ENCODE measurements around the gene VMP1. TPM values are rescaled to one million over a fixed set of nuclear protein-coding genes. Genes with fewer than 3 reads are reported as not detected.
"Not testable (repeated sequence)": the region's sequence is repeated elsewhere in the genome, so short reads cannot be mapped to it uniquely, and the experiment has no call there.

Gene VMP1
- total RNA-seq, 1 experiment from 2014 or later = 281 TPM

GRCh38 chr17:59786536-59787319 is 79.3 kb downstream of the VMP1 start:
- intact Hi-C loops (cut with micrococcal nuclease; ENCODE audit: unreplicated experiment) (loop anchor here (2.0 kb wide), 1 partner anchor 50 kb away; no protein-coding TSS in a partner anchor), in situ Hi-C loops (cut with HindIII; ENCODE audit: low pct_unique_long_range_greater_than_20kb, low sequenced_read_pairs) (no loop called here)
- Histone ChIP-seq H3K4me3 (ENCODE audit: low read depth in 2 of 2, low read length in 2 of 2) (no peak overlapping the region), H3K27me3 (ENCODE audit: control insufficient read depth, insufficient read depth, low read length) (no peaks in the 10 kb centered on the region), H3K9me3 (ENCODE audit: control insufficient read depth, insufficient read depth, low read depth, low read length) (no peaks in the 10 kb centered on the region), H3K36me3 (ENCODE audit: control insufficient read depth, insufficient read depth, low read length) (no peaks in the 10 kb centered on the region; the same call in 1 of the 2 replicates), H3K4me1 (ENCODE audit: control insufficient read depth, insufficient read depth, low read length) (peaks cover 59% of the 10 kb centered on the region), H3K27ac (ENCODE audit: low read length) (peak overlapping the region; percentile 100)
- CTCF ChIA-PET = interaction anchor here (0.5 to 1.2 kb wide), 2 partner anchors 18 to 33 kb away, joined by 3 to 7 read pairs; no protein-coding TSS in a partner anchor
- DNase-seq (ENCODE audit: low read depth, low spot score) (peak; percentile 94), ATAC-seq (peak; percentile 89)
- POLR2A ChIA-PET = interaction anchor here (0.5 to 1.3 kb wide), 4 partner anchors 18 to 51 kb away, joined by 3 to 9 read pairs (median 7); no protein-coding TSS in a partner anchor
- no TSS peak for BruUV-seq (replicated peaks)
- TF ChIP-seq TCF7L2 (IDR thresholded peaks at IDR 0.05; ENCODE audit: low read depth, low read length) (peak; percentile 75; the same call in 1 of the 2 replicates), POLR2AphosphoS5 (IDR thresholded peaks at IDR 0.05; ENCODE audit: low read depth, low read length) (peak; percentile 90), SIN3A (IDR thresholded peaks at IDR 0.05; ENCODE audit: borderline replicate concordance, insufficient read depth, low read depth, low read length) (no peak)

GRCh38 chr17:59789849-59790248 is 82.4 kb downstream of the VMP1 start:
- Histone ChIP-seq H3K27ac (ENCODE audit: low read length) (peak overlapping the region; percentile 100), H3K4me1 (ENCODE audit: control insufficient read depth, insufficient read depth, low read length) (peaks cover 34% of the 10 kb centered on the region)
- H3K9me3 ChIP-seq (ENCODE audit: control insufficient read depth, insufficient read depth, low read depth, low read length); in situ Hi-C loops (cut with HindIII; ENCODE audit: low pct_unique_long_range_greater_than_20kb, low sequenced_read_pairs); intact Hi-C loops (cut with micrococcal nuclease; ENCODE audit: unreplicated experiment); DNase-seq (ENCODE audit: low read depth, low spot score); BruUV-seq (replicated peaks); POLR2A ChIA-PET; H3K4me3 ChIP-seq (ENCODE audit: low read depth in 2 of 2, low read length in 2 of 2); H3K27me3 ChIP-seq (ENCODE audit: control insufficient read depth, insufficient read depth, low read length); ATAC-seq; H3K36me3 ChIP-seq (ENCODE audit: control insufficient read depth, insufficient read depth, low read length): not testable (repeated sequence)
- CTCF ChIA-PET = interaction anchor here (0.7 kb wide), 1 partner anchor 10 kb away, joined by 4 read pairs; no protein-coding TSS in a partner anchor

- H3K9me3 ChIP-seq (ENCODE audit: control insufficient read depth, insufficient read depth, low read depth, low read length); intact Hi-C loops (cut with micrococcal nuclease; ENCODE audit: unreplicated experiment); ATAC-seq; DNase-seq (ENCODE audit: low read depth, low spot score); H3K27me3 ChIP-seq (ENCODE audit: control insufficient read depth, insufficient read depth, low read length); H3K4me3 ChIP-seq (ENCODE audit: low read depth in 2 of 2, low read length in 2 of 2); CTCF ChIA-PET; H3K36me3 ChIP-seq (ENCODE audit: control insufficient read depth, insufficient read depth, low read length); BruUV-seq (replicated peaks); in situ Hi-C loops (cut with HindIII; ENCODE audit: low pct_unique_long_range_greater_than_20kb, low sequenced_read_pairs): not testable (repeated sequence)
- POLR2A ChIA-PET = interaction anchor here (1.2 kb wide), 1 partner anchor 48 kb away, joined by 4 read pairs; no protein-coding TSS in a partner anchor
- H3K4me1 ChIP-seq (ENCODE audit: control insufficient read depth, insufficient read depth, low read length) = peaks cover 29% of the 10 kb centered on the region
- peak overlapping the region; percentile 100 for H3K27ac ChIP-seq (ENCODE audit: low read length)
Measured at GRCh38 chr17:59790418-59790817, 83.0 kb downstream of the VMP1 start.

- H3K4me3 ChIP-seq (ENCODE audit: low read depth in 2 of 2, low read length in 2 of 2) = no peak overlapping the region
- CTCF ChIA-PET = no interaction called here
- H3K4me1 ChIP-seq (ENCODE audit: control insufficient read depth, insufficient read depth, low read length) = peaks cover 24% of the 10 kb centered on the region
- DNase-seq (ENCODE audit: low read depth, low spot score) (no peak), ATAC-seq (no peak)
- peak overlapping the region; percentile 100 for H3K27ac ChIP-seq (ENCODE audit: low read length)
- no peaks in the 10 kb centered on the region for H3K9me3 ChIP-seq (ENCODE audit: control insufficient read depth, insufficient read depth, low read depth, low read length)
- peaks cover 3% of the 10 kb centered on the region for H3K36me3 ChIP-seq (ENCODE audit: control insufficient read depth, insufficient read depth, low read length)
- intact Hi-C loops (cut with micrococcal nuclease; ENCODE audit: unreplicated experiment) (no loop called here), in situ Hi-C loops (cut with HindIII; ENCODE audit: low pct_unique_long_range_greater_than_20kb, low sequenced_read_pairs) (no loop called here)
- no peak for TF ChIP-seq CTCF (IDR thresholded peaks at IDR 0.05)
- TF ChIP-seq REST (IDR thresholded peaks at IDR 0.05; ENCODE audit: insufficient read depth in 1 of 2, low read depth in 2 of 2, low read length in 1 of 2) = no peak
- no peak for TF ChIP-seq SIN3A (IDR thresholded peaks at IDR 0.05; ENCODE audit: borderline replicate concordance, insufficient read depth, low read depth, low read length)
- TF ChIP-seq TCF7L2 (IDR thresholded peaks at IDR 0.05; ENCODE audit: low read depth, low read length) = no peak
- TF ChIP-seq POLR2AphosphoS5 (IDR thresholded peaks at IDR 0.05; ENCODE audit: low read depth, low read length) = no peak
- no TSS peak for BruUV-seq (replicated peaks)
- POLR2A ChIA-PET = interaction anchor here (1.2 kb wide), 1 partner anchor 48 kb away, joined by 4 read pairs; no protein-coding TSS in a partner anchor
- H3K27me3 ChIP-seq (ENCODE audit: control insufficient read depth, insufficient read depth, low read length) = no peaks in the 10 kb centered on the region
Measured at GRCh38 chr17:59790910-59791309, 83.5 kb downstream of the VMP1 start.
